Head of caudate nucleus (tissue), 42 donors: ENCODE results near the gene ARHGEF7.
"Not testable (repeated sequence)": the region's sequence is repeated elsewhere in the genome, so short reads cannot be mapped to it uniquely, and the experiment has no call there.

Experiments used
- DNase-seq, 42 donors: peaks; one replicate each; pipeline versions ENCODE4 v3.0.0 to v3.0.0-alpha.2; 2020 to 2021; ENCODE audit warnings: mixed read lengths in 7 of 42
- intact Hi-C: fragments of 100-400 bp; cut with DNase I; formaldehyde crosslinking; loops from one replicate; pipeline ENCODE4 v1.15.0; 2022

ARHGEF7 gene

DNA sequence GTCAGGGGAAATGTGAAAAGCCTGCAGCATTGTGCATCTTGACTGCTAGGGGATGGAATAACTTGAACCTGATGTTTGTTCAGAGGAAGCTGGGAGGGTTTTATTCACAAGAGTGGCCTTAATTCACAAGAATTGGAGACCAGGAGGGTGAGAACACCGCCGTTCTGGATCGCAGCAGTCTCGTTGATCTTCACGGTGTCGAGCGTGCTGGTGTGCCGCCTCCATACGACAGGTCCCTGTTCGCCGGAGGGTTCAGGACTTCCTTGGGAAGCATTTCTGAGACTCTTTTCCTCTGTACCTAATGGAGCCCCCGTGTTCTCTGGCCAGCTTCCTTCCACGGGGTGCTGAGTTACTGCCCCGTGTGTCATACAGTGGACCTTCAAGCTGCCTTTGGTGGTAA, 66.9 kb downstream of the ARHGEF7 start:
- intact Hi-C loops, result no loop called here
- DNase-seq, result no peak

DNA sequence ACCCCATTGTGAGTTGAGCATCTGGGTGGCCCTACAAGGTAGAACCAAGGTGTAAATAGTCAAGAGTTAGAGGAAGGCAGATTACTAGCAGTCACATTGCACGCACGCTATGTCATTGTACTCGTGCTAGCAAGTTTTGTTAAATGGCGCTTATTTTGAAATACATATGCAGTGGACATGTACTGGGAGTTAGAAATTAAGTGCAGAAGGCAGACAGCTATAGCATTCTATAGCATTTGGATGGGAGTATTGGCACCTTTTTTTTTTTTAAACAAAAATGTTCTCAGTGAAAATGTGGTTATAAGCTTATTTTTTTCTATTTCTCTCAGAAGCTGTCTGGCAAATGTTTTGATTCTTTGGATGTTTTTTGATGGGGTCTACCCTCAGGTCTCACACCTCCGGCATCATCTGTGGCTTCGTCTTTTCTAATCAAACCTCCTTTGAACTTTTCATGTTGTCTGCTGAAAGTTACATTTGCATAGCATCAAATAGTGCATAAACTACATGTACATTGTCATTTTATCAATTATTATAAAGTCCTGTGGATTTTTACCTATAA, 68.1 kb downstream of the ARHGEF7 start:
- DNase-seq, result no peak
- intact Hi-C loops, result no loop called here

DNA sequence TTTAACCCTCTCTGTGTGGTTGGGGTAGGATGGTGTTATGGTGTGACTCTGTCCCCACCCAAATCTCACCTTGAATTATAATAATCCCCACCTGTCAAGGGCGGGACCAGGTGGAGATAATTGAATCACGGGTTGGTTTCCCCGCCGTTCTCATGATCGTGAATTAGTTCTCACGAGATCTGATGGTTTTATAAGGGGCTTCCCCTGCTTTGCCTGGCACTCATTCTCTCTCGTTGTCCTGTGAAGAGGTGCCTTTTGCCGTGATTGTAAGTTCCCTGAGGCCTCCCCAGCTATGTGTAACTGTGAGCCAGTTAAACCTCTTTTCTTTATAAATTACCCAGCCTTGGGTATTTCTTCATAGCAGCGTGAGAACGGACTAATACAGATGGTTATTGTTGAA, 68.8 kb downstream of the ARHGEF7 start:
- intact Hi-C loops, result no loop called here
- DNase-seq, result no peak

- intact Hi-C loops, result no loop called here
- peak in 18 of 42 donors; percentile 23 to 69 (median 44) for DNase-seq
These were observed 69.6 kb downstream of the ARHGEF7 start for GRCh38 chr13:111184458-111185401.

DNA sequence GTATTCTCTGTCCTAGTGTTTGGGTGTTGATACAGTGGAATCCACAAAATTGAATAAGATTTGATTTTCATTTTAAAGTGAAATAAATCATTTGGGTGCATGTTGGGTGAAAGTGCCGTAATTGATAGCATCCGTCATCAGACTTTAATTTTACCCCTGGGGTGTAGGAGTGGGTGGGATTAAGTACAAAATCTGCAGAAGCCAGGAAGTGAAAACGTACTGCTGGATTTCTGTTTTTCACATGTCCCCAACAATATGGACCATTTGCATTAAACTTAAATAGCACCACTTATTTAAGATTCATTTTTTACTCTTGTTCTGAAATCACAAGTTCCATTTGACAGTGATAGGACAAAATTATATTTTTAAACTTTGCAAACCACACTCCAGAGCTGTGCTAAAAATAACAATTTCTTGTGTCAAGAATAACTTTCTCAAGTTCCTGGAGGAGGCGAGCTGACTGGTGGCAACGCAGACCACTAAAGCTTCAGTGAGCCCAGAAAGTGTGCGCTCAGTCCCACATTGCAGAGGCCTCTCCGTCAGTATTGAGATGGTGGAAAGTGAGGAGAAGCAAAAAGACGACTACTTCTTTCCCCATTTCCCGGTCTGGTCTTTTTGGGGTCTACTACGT, 71.3 kb downstream of the ARHGEF7 start:
- intact Hi-C loops, result no loop called here

DNA sequence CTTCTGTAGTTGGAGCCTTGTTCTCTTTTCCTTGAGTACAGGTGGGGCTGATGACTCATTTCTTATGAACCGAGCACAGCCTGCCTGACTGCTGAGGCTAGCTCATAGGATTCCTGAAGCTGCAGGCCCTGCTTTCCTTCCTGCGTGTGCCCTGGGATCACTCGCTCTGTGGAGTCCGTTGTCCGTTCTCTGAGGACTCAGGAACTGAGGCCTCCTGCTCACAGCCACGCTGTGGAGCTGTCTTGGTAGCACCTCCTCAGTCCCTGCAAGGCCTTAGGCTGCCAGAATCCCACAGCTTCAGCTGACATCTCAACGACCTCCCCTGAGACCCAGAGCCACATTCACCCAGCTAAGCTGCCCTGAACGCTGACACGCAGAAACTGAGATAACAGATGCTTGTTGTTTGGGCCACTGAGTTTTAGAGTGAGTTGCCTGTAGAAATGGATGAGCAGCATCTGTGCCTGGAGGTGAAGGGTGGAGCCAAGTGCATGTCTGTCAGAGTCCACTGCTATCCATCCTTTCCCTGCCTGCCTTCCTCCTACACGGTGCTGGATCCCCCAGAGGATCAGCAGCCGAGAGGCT, 72.9 kb downstream of the ARHGEF7 start:
- intact Hi-C loops, result no loop called here
- peak in 36 of 42 donors; percentile 19 to 85 (median 52) for DNase-seq

More for the DNA sequence above, 71.3 kb downstream of the ARHGEF7 start:
- no peak for DNase-seq

- intact Hi-C loops, DNase-seq: not testable (repeated sequence)
These were observed 74.0 kb downstream of the ARHGEF7 start for GRCh38 chr13:111189064-111189505.

DNA sequence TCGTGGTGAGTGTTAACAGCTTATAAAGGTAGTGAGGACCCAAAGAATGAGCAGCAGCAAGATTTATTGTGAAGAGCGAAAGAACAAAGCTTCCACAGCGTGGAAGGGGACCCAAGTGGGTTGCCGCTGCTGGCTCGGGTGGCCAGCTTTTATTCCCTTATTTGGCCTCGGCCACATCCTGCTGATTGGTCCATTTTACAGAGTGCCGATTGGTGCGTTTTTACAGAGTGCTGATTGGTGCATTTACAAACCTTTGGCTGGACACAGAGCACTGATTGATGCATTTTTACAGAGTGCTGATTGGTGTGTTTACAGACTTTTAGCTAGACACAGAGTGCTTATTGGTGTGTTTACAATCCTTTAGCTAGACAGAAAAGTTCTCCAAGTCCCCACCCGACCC, 74.4 kb downstream of the ARHGEF7 start:
- intact Hi-C loops, DNase-seq: not testable (repeated sequence)

DNA sequence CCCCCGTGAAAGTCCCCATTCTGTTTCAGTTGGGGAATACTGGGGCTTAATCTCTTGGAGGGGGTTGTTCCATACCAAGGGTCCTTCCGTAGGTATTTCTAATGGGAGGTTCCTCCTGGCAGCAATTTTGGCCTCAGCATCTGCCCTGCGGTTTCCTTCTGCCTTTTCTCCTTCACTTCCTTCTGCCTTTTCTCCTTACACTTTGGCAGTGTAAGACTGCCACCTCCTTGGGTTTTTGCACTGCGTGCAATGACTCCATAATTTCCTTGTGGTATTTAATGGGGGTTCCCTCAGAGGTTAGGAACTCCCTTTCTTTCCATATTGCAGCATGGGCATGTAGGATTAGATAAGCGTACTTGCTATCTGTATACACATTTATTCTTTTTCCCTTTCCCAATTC, 78.1 kb downstream of the ARHGEF7 start:
- DNase-seq, intact Hi-C loops: not testable (repeated sequence)

GRCh38 chr13:111194651-111195050, 79.5 kb downstream of the ARHGEF7 start:
- DNase-seq, intact Hi-C loops: not testable (repeated sequence)

DNA sequence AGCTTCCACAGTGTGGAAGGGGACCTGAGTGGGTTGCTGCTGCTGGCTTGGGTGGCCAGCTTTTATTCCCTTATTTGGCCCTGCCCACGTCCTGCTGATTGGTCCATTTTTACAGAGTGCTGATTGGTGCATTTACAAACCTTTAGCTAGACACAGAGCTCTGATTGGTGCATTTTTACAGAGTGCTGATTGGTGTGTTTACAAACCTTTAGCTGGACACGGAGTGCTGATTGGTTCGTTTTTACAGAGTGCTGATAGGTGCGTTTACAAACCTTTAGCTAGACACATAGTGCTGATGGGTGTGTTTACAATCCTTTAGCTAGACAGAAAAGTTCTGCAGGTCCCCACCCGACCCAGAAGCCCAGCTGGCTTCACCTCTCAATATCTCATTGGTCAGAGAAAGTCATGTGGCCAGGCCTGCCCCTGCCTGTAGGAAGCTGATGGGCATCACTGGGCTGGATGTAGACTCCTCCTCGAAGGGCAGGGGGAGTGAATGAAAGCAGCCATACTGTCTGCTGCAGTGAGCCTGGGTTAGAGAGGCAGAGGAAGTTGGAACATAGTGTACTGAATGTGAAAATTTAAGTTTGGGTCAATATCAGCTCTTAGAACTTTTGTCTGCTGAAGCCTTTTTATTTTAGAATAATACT, 83.7 kb downstream of the ARHGEF7 start:
- intact Hi-C loops, DNase-seq: not testable (repeated sequence)

- intact Hi-C loops, result no loop called here
These were observed 86.3 kb downstream of the ARHGEF7 start for GRCh38 chr13:111201304-111201940.

DNA sequence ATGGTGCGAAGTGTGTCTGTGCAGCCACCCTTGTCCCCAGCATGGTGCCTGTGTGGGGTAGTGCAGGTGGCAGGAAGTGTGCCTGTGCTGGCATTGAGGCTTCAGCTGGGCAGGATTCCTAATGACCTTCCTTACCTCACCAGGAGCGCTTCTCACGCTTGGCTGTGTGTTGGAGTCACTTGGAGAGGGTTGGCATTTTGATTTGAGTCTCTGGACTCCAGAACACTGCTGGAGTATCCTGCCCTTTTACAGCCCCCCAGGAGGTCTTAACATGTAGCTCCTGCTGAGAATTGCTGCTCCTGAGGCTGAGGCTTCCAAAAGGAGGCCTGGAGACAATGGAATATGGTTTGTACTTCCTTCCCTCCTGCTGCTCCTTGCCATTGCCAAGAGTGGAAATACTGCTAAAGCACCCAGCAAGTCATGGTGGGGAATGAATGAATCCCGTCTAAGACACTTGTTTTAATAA, 87.1 kb downstream of the ARHGEF7 start:
- no peak for DNase-seq
- intact Hi-C loops, result no loop called here

More at GRCh38 chr13:111201304-111201940, 86.3 kb downstream of the ARHGEF7 start:
- DNase-seq, result no peak

GRCh38 chr13:111202745-111203144, 87.6 kb downstream of the ARHGEF7 start:
- intact Hi-C loops, result no loop called here
- DNase-seq, result no peak

GRCh38 chr13:111203736-111204389, 88.8 kb downstream of the ARHGEF7 start:
- intact Hi-C loops, result no loop called here
- no peak for DNase-seq

GRCh38 chr13:111204438-111205177, 89.5 kb downstream of the ARHGEF7 start:
- intact Hi-C loops, result no loop called here
- peak in 11 of 42 donors; percentile 27 to 75 (median 57) for DNase-seq

GRCh38 chr13:111206148-111206547, 91.0 kb downstream of the ARHGEF7 start:
- no peak for DNase-seq
- intact Hi-C loops, result no loop called here
